HG03469 (cell line): ENCODE measurements around the gene CCDC63.
"Not testable (repeated sequence)": the region's sequence is repeated elsewhere in the genome, so short reads cannot be mapped to it uniquely, and the experiment has no call there.

ENCODE experiments used
- ATAC-seq: cut with Tn5 transposase; IDR thresholded peaks from one replicate; pipeline ENCODE4 v1.9.1; 2021; ENCODE audit warnings: mild to moderate bottlenecking, moderate library complexity, moderate number of reproducible peaks; ENCODE audit not compliant: unreplicated experiment

CCDC63 gene

DNA sequence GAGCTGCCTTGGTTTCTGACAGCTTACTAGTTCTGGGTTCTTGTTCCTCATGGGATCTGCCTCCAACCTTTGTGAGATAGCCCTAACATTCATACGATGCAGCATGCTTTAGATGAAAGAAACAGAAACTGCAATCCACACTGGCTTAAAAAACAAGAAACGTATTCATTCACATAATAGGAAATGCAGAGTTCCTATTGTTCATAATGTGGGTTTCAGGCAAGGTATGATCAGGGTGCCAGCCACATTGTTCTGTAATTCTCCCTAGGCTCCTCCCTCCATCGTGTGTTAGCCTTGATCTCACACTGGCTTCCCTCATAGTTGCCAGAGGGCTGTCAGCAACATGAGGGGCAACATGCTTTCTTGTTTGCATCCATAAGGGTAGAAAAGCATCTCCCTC is 2.7 kb upstream of the CCDC63 start:
- ATAC-seq = no peak

DNA sequence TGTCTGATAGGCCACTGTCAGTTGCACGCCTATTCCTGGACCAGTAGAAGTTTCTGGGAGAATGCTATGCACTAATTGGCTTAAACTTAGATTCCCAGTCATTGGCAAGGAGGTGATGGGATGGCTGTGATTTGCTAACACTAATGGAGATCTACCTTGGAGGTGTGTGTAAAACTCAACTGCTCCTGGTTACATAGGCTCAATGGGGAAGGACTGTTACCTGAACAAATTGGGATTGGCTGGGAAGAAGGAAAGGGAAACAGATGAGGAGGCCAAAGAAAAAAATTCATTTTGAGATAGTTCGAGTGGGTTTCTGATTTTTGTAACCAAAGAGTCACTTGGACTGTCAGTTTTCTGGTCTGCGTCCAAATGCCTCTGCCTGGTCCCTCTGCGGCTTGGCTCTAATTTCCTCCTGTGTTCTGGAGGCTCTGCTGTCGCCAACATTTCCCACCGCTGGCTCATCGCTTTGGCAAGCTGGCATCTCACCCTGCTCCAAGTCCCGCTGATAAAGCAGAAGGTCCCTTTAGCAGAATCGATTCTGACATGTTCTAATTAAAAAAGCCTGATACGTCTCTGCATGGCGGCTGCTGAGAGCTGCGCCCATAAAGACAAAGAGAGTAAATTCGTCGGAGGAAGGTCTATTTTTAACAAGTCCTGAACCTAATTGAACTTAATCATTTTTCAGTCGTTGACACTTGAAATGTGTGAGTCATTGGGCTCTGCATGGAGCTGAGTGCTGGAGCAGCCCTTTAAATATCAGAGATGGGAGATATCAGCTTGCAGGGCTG is 2.0 kb upstream of the CCDC63 start:
- ATAC-seq = no peak

DNA sequence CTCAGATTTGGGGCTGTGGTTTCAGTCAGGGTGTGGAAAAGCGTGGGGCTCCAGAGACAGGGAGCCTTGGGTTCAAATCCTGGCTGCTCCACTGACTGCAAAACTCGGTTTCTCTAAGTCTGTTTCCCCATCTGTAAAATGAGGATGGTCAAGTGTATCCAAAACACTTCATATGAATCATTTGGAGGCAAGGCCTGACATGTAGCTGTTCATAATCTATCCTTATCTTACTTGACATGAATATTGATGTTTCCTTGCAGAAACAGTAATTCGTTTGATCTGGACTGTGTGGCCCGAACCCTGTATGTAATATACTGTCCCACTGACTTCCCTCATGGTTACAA is 1.5 kb upstream of the CCDC63 start:
- no peak for ATAC-seq

DNA sequence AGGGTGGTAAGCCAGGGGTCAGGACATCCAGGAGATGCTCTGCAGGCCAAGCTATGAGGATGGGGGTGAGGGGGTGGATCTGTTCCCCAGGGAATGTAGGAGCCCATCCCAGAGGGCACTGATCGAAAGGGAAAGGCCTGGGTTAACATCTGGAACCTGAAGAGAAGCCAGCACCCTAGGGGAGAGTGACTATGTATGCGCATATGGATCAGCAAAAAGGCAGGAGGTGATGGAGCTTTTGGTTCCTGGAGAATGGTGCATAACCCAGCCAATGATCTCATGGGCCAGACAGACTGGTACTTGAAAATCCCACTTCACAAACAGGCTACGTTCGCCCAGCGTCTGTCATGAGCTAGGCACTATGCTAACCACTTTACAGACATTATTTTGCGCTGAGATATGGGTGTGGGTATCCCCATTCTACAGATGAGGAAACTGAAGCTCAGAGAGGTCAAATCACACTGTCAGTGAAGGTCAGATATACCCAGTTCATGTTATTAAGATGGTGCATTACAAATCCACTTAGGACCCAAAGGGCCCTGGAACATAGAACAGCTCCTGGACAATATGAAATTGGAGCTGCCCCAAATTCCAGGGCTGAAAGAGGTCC is 1.6 kb downstream of the CCDC63 start:
- ATAC-seq = no peak

DNA sequence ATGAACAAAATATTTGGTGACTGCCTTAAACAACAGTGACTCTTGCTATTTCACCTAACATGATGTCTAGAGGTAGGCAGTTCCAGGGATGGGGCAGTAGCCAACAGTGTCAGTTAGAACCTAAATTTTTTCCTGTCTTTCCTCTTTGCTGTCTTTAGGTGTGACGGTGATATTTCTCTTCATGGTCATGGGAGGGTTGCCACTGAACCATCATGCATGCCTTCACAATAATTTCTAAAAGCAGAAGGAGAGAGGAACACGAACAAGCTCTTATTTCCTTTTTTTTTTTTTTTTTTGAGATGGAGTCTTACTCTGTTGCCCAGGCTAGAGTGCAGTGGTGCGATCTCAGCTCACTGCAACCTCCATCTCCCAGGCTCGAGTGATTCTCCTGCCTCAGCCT is 2.4 kb downstream of the CCDC63 start:
- no peak for ATAC-seq

DNA sequence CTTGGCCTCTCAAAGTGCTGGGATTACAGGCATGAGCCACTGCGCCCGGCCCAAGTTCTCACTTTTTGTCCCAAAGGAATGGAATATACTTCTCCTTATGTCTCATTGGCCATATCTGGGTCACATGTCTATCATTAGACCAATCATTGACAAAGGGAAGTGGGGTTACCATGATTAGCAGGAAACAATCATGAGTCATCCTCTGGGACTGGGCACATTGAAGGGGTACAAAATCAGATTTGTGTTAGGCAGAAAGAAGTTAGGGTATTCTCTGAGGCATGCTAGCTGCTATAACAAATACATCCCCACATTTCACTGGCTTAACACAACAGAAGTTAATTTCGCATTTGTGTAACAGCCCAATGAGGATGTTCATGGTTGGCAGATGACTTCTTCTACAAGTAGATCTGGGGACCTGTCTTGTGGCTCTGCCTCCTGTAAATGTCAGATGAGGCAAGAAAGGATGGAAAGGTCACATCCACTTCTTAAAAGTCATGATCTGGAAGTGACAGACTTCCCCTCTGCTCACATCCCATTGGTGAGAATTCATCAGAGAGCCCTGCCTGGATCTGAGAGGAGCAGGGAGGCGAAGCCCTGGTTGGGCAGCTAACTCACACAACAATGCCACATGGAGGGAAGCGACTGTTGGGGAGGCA is 3.1 kb downstream of the CCDC63 start:
- ATAC-seq = no peak

DNA sequence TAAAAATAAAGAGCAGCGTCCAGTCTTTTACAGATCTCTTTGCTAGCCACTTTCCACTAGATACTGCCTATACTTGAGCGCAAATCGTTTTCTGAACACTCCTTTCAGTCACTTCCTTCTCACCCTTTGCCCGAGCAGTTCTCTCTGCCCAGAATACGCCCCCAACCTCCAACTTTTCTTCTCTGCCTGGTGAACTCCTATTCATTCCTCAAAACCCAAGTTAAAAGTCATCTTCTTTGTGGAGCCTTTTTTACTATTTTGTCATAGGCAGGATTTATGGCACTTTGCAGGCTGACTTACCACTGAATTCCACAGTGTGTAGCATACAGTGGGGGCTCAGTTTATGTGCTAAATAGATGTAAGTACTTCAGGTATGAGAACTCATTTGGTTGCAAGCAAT is 4.0 kb downstream of the CCDC63 start:
- ATAC-seq = no peak

DNA sequence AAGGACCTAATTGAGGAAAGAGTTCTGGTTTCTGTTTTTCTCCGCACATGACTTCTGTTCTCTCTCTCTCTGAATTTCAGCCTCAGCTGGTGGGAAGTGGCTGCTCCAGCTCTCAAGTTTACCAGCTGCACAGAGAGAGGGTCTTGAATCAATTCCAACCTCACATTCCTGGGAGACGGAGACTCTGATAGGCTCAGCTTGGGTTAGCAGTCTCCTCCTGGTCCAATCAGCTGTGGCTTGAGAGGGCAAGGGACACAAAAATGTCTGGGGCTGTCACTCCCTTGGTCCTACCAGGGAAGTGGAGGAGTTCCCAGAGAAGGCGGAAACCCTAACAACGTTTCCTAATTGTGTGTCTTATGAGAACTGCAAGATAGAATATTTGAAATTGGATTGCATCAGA is 7.0 kb downstream of the CCDC63 start:
- ATAC-seq = no peak

DNA sequence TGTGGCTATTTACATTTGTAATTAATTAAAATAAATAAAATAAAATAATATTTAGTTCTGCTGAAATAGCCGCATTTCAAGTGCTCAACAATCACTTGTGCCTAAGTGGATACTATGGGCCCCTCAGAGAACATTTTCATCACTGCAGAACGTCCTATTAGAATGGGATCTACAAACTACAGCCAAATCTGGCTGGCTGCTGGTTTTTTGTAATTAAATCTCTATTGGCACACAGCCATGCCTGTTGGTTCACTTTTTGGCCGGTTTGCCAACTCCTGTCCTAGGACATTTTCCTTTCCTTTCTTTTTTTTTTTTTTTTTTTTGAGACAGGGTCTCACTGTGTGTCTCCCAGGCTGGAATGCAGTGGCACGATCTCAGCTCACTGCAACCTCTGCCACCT is 9.8 kb downstream of the CCDC63 start:
- ATAC-seq = no peak

DNA sequence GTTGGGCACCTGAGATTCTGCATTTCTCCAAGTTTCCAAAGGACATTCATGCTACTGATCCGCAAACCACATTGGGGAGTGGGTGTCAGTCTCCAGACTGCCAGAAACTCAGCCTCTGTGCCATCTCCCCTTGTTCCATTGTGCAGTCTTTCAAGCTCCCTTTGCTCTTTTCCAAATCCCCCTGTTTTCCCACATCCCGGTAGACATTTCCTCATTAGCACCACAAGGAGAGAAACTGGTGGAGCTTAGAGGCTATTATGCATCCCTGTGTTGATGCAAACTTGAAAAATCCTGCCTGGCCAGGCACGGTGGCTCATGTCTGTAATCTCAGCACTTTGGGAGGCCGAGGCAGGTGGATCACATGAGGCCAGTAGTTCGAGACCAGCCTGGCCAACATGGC is 10.7 kb downstream of the CCDC63 start:
- no peak for ATAC-seq

DNA sequence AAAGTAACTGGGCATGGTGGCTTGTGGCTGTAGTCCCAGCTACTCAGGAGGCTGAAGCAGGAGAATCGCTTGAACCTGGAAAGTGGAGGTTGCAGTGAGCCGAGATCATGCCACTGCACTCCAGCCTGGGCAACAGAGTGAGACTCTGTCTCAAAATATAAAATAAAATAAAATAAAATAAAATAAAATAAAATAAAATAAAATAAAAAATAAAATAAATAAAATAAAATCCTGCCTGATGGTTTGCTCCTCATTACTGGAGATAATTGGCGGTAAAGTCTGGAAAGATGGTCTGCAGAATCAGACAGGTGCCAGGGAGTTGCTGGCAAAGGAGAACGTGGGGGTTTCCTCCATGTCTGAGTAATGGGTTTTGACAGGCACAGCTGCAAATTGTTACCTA is 11.2 kb downstream of the CCDC63 start:
- not testable (repeated sequence) for ATAC-seq

DNA sequence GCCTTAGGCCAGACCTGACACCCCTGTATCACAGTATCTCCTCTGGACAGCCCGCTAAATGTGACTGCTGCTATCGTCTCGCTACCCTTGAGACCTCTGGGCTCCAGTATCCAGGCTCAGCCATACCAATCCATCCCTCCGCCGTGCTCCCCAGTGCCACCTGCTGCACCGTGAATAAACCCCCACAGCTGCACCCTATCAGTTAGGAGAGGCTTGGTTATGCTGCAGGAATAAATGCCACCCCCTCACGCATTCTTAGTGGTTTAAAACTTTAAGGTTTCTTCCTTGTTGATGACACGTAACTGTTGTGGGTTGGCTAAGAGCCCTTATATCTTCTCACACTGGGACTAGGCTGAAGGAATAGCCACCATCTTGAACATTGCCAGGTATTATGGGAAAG is 12.1 kb downstream of the CCDC63 start:
- ATAC-seq = no peak

DNA sequence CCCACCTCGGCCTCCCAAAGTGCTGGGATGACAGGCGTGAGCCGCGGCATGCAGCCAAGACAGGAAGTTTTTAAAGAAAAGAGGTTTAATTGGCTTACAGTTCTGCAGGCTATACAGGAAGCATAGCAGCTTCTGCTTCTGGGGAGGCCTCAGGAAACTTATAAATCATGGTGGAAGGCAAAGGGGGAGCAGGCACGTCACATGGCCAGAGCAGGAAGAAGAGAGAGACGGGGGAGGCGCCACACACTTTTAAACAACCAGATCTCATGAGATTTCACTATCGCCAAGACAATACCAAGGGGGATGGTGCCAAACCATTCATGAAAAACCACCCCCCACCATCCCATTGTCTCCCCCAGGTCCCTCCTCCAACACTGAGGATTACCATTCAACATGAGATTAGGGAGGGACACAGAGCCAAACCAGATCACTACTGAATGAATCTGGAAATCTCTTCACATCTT is 14.1 kb downstream of the CCDC63 start:
- ATAC-seq = no peak

DNA sequence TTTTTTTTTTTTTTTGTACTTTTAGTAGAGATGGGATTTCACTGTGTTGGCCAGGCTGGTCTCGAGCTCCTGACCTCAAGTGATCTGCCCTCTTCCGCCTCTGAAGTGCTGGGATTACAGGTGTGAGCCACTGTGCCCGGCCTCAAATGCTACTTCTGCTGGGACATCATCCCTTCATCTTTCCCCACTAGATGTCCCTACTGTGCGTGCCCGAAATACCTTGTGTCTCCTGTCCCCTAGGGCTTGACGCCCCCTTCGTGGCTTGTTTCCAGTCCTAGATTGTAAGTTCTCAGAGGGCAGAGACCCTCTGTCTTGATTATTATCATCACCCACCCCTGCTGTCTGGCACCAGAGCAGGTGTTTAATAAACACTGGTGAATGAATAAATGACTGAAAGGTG is 14.9 kb downstream of the CCDC63 start:
- no peak for ATAC-seq

DNA sequence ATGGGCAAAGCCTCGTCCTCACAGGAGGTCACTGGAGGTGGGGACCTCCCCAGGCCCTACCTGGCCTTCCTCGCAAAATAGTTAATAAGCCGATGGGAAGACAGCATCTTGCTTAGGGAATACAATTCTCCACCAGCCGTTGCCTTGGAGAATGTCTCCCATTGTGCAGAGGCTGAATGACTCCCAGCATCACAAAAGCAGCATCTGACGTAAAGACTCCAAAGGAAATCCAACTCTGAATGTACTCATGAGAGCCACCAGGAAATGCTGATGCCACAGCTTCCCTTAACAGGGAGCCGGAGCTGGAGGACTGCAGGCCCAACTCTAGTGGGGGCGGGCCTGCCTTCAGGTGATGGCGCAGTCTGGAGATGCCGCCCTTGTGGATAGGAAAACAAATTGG is 15.5 kb downstream of the CCDC63 start:
- ATAC-seq = no peak

DNA sequence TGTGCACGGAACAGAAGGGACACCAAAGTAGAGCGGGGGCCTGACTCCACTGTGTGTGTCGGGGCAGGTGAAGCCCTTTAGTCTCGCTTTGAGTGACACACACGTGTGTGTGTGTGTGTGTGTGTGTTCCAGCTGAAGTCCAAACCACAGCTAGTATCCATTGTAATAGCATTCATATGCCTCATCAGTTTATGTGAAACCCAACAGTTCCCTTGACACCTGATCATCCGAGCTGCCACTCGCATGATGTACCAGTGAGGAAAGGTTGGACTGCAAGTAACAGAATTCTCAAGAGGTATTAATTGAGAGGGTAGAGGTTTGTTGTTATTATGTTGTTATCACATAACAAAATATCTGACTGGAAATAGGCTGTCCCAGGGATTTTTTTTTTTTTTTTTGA is 16.4 kb downstream of the CCDC63 start:
- ATAC-seq = no peak

DNA sequence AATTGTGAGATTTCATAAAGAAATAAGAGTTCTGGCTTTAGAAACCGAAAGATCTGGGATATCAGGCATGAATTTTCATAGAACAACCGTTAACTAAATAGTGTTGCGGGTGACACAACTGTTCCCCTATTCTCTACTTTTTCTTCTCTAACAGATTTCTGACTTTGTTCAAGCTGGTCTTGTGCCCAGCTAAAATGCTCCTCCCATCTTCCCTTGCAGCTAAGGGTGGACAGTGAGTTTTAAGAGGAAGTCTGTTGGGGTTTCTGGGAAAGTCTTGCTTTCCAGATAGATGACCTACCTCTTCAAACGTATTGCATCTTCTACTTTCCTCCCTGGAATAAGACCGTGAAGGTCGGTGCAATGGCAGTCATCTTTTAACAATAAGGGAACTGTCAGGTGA is 18.7 kb downstream of the CCDC63 start:
- no peak for ATAC-seq

DNA sequence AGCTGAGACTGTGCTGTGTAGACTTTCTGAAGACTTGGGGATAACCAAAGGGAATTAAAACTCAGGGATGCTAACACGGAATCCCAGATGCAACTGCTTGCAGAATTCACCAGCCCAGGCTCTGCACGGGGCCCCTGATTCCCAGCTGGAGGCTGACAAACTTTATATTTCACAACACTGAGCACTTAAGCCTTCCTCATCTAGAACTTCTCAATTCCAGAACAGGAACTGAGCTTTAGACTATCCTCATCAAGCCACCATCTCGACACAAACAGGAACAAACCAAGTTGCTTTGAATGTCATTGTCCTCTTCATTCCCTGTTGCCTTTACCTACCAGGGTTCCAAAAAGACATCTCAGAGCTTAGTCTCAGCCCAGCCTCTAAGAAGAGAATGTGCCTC is 22.2 kb downstream of the CCDC63 start:
- ATAC-seq = no peak

DNA sequence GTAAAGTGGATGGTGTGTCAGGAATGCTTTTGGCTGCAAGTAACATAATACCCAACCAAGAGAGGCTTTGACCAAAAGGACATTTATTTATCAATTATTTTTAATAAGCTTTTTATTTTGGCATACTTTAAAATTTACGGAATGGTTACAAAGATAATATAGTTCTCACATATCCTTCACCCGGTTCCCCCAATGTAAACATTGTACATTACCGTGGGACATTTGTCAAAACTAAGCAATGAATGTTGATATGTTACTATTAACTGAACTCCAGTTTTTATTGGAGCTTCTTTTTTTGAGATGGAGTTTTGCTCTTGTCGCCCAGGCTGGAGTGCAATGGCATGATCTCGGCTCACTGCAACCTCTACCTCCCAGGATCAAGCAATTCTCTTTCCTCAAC is 23.0 kb downstream of the CCDC63 start:
- ATAC-seq = no peak

DNA sequence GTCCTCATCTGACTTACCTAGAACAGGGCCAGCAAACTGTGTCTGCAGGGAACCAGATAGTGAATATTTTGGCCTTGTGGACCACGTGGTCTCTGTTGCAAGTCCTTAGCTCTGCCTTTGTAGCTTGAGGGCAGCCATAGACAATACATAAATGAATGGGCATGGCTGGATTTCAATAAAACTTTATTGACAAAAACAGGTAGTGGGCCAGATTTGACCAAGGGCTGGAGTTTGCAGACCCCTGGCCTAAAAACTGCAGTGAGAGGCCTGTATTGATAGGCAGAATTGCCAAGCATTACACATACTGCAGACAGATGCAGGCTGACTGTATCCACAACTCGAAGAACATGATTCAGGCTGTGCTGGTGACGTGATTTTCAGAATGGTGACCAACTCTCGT is 25.3 kb downstream of the CCDC63 start:
- ATAC-seq = no peak

DNA sequence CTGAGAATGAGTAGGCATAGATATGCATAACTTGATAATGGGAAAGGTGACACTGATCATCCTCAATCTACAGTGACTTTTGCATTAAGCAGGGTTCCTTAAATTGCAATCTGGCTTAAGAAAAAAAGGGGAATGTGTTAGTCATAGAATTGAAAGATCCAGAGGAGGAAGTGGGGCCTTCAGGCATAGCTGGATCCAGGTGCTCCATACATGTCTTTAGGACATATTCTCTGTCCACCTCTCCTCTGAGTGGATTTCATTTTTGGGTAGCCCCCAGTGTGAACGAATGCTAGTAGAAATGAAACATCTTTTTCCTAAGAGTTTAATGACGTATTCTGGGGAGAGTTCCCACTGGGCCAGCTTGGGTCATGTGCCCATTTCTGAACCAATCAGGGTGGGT is 27.6 kb downstream of the CCDC63 start:
- ATAC-seq = no peak

DNA sequence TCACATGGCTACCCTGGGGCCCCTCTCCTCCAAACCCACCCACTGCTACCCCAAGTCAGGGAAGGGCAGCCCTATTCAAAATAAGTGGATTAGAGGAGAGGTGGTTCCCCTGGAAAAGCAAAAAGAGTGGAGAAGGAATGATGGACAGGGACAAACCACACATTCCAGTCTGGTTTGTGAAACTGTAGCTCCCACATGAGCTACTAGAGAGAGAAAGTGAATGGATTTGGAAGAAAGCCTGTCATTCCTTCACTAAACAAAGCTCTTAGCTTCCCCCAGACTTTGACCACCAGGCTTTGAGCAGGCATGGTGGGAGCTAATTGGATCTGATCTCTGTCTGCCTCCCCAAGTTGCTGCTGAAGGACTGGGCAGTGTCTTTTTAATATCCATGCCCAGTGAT is 28.0 kb downstream of the CCDC63 start:
- no peak for ATAC-seq
